Muscle of leg (tissue), 16 donors: ENCODE data around the gene XRCC1. TPM values are rescaled to one million over a fixed set of nuclear protein-coding genes. Genes with fewer than 3 reads are reported as not detected.

ENCODE experiments used
- DNase-seq: peaks from one replicate; pipeline ENCODE4 v3.0.0; 2013
- H3K27ac ChIP-seq: one replicate; pipeline ENCODE4 v1.5.1; 2013; ENCODE audit warnings: mild to moderate bottlenecking, low read length, control low read depth
- H3K27me3 ChIP-seq: one replicate; pipeline ENCODE4 v1.6.1; 2013; ENCODE audit warnings: low read length; ENCODE audit not compliant: control insufficient read depth, insufficient read depth
- H3K36me3 ChIP-seq: one replicate; pipeline ENCODE4 v1.6.1; 2013; ENCODE audit warnings: low read length; ENCODE audit not compliant: control insufficient read depth, insufficient read depth
- H3K4me1 ChIP-seq: one replicate; pipeline ENCODE4 v1.6.1; 2013; ENCODE audit warnings: low read length; ENCODE audit not compliant: control insufficient read depth, insufficient read depth
- H3K4me3 ChIP-seq: one replicate; pipeline ENCODE4 v1.5.1; 2013; ENCODE audit warnings: low read length, control low read depth
- H3K9me3 ChIP-seq: replicated peaks from 2 replicates; pipeline ENCODE4 v1.6.1; 2013; ENCODE audit warnings: low read depth, low read length; ENCODE audit not compliant: control insufficient read depth
- WGBS: methylation state at CpG from one replicate; pipeline ENCODE4 v1.1.5; 2013; ENCODE audit warnings: missing lambda C conversion rate; ENCODE audit not compliant: insufficient coverage; 5-methylcytosine and 5-hydroxymethylcytosine counted together
- long read RNA-seq, 11 donors: transcript quantifications; one replicate each; lab custom pipeline, GENCODE V29; 2026
- polyA plus RNA-seq, 8 donors: library from polyadenylated mRNA; unstranded; fragments of 120-200 nt; gene quantifications; one replicate each; pipeline versions ENCODE4 v1.2.1 to v1.2.3, GENCODE V29; 2013; ENCODE audit warnings: inconsistent platforms in 1 of 8, low replicate concordance in 1 of 8; ENCODE audit not compliant: insufficient read length in 8 of 8, insufficient read depth in 1 of 8
- total RNA-seq: library from RNA; stranded (reverse); fragments of 120-200 nt; gene quantifications from one replicate; pipeline ENCODE4 v1.2.4, GENCODE V29; 2013

Gene XRCC1
- total RNA-seq = 27.7 TPM
- polyA plus RNA-seq = 10 to 100 TPM; 28.4 to 42.5 (median 35.7) TPM
- long read RNA-seq, donor 1, partial matches to known transcripts = 0 of 1 reads
- long read RNA-seq, donor 1, other reads (novel, unspliced or antisense) = 0 of 1 reads
- long read RNA-seq, donor 2 = 0 reads
- long read RNA-seq, donor 3, transcript XRCC1-201 (17 exons, 2,802 nt) = major isoform, 6 of 7 reads
- long read RNA-seq, donor 3, partial matches to known transcripts = 0 of 7 reads
- long read RNA-seq, donor 3, other reads (novel, unspliced or antisense) = 0 of 7 reads
- long read RNA-seq, donor 4 = 0 reads
- long read RNA-seq, donor 5, partial matches to known transcripts = 0 of 4 reads
- long read RNA-seq, donor 5, other reads (novel, unspliced or antisense) = 0 of 4 reads
- long read RNA-seq, donor 6, partial matches to known transcripts = 7 of 16 reads
- long read RNA-seq, donor 6, other reads (novel, unspliced or antisense) = 6 of 16 reads
- long read RNA-seq, donor 7, partial matches to known transcripts = 0 of 4 reads
- long read RNA-seq, donor 7, other reads (novel, unspliced or antisense) = 0 of 4 reads
- long read RNA-seq, donor 8 = 0 reads
- long read RNA-seq, donor 9 = 0 reads
- long read RNA-seq, donor 10, partial matches to known transcripts = 5 of 6 reads
- long read RNA-seq, donor 10, other reads (novel, unspliced or antisense) = 0 of 6 reads
- long read RNA-seq, donor 11, partial matches to known transcripts = 0 of 1 reads
- long read RNA-seq, donor 11, other reads (novel, unspliced or antisense) = 0 of 1 reads

- 0% methylated on average over 21 of the region's 51 CpGs for WGBS
- H3K4me3 ChIP-seq = peak within 1 kb of the TSS; percentile 96
- H3K27ac ChIP-seq = peak within 1 kb of the TSS; percentile 92
- DNase-seq = peak; percentile 100
- peaks cover 20% of the 10 kb centered on the region for H3K4me1 ChIP-seq
- H3K36me3 ChIP-seq = peaks cover 20% of the 10 kb centered on the region
- no peaks in the 10 kb centered on the region for H3K27me3 ChIP-seq
- no peaks in the 10 kb centered on the region for H3K9me3 ChIP-seq
Observed at GRCh38 chr19:43575156-43575950, at the start of gene XRCC1, which contains the start of gene PINLYP. Gene XRCC1, minus strand, starts transcription at chr19:43575527. Its CDS starts 69 bp downstream, at chr19:43575458. Gene PINLYP, plus strand, starts transcription at chr19:43575801. Its CDS starts 1,391 bp downstream, at chr19:43577192.

- Histone ChIP-seq H3K36me3 (no peaks in the 10 kb centered on the region), H3K27ac (no peak overlapping the region), H3K9me3 (no peaks in the 10 kb centered on the region), H3K27me3 (no peaks in the 10 kb centered on the region), H3K4me3 (no peak overlapping the region), H3K4me1 (peaks cover 5% of the 10 kb centered on the region)
- WGBS = 17% methylated on average over 17 of the region's 30 CpGs
- peak; percentile 27 for DNase-seq
Observed at GRCh38 chr19:43624933-43625332, 49.6 kb upstream of the XRCC1 start.

- H3K9me3 ChIP-seq = no peaks in the 10 kb centered on the region
- no peaks in the 10 kb centered on the region for H3K36me3 ChIP-seq
- H3K27ac ChIP-seq = no peak overlapping the region
- DNase-seq = no peak
- no peaks in the 10 kb centered on the region for H3K27me3 ChIP-seq
- no peak overlapping the region for H3K4me3 ChIP-seq
- peaks cover 6% of the 10 kb centered on the region for H3K4me1 ChIP-seq
- 73% methylated on average over 33 of the region's 35 CpGs for WGBS
Observed at GRCh38 chr19:43623889-43624670, 48.8 kb upstream of the XRCC1 start.

- Histone ChIP-seq H3K9me3 (no peaks in the 10 kb centered on the region), H3K27ac (no peak overlapping the region), H3K36me3 (no peaks in the 10 kb centered on the region), H3K4me3 (no peak overlapping the region), H3K4me1 (peaks cover 12% of the 10 kb centered on the region), H3K27me3 (no peaks in the 10 kb centered on the region)
- no CpG with 5 or more reads among the region's 1 CpG for WGBS
- no peak for DNase-seq
Observed at GRCh38 chr19:43622956-43623355, 47.6 kb upstream of the XRCC1 start.

GRCh38 chr19:43622070-43622469, 46.7 kb upstream of the XRCC1 start:
- Histone ChIP-seq H3K36me3 (no peaks in the 10 kb centered on the region), H3K27me3 (no peaks in the 10 kb centered on the region), H3K27ac (no peak overlapping the region), H3K9me3 (no peaks in the 10 kb centered on the region), H3K4me3 (no peak overlapping the region), H3K4me1 (peaks cover 12% of the 10 kb centered on the region)
- 85% methylated on average over 3 of the region's 4 CpGs for WGBS
- no peak for DNase-seq

GRCh38 chr19:43620061-43621001, 45.0 kb upstream of the XRCC1 start:
- H3K4me1 ChIP-seq = peaks cover 12% of the 10 kb centered on the region
- 35% methylated on average over 15 of the region's 23 CpGs for WGBS
- H3K27ac ChIP-seq = peak overlapping the region; percentile 98
- peak overlapping the region; percentile 93 for H3K4me3 ChIP-seq
- no peaks in the 10 kb centered on the region for H3K36me3 ChIP-seq
- H3K9me3 ChIP-seq = no peaks in the 10 kb centered on the region
- DNase-seq = peak; percentile 32
- no peaks in the 10 kb centered on the region for H3K27me3 ChIP-seq

- Histone ChIP-seq H3K27ac (peak within 1 kb of the TSS; percentile 98), H3K4me3 (peak within 1 kb of the TSS; percentile 93), H3K9me3 (no peaks in the 10 kb centered on the region), H3K27me3 (no peaks in the 10 kb centered on the region), H3K36me3 (no peaks in the 10 kb centered on the region), H3K4me1 (peaks cover 12% of the 10 kb centered on the region)
- DNase-seq = peak; percentile 96
- under 1% methylated on average over 81 of the region's 81 CpGs for WGBS
Observed at GRCh38 chr19:43619262-43620060, 44.1 kb upstream of the XRCC1 start, which contains the start of gene ZNF428. Gene ZNF428, minus strand, starts transcription at chr19:43619629. Its CDS starts 5,325 bp downstream, at chr19:43614304.

GRCh38 chr19:43618921-43619261, 43.6 kb upstream of the XRCC1 start:
- Histone ChIP-seq H3K4me3 (peak overlapping the region; percentile 93), H3K4me1 (peaks cover 12% of the 10 kb centered on the region), H3K27me3 (no peaks in the 10 kb centered on the region), H3K9me3 (no peaks in the 10 kb centered on the region), H3K36me3 (peaks cover 4% of the 10 kb centered on the region), H3K27ac (peak overlapping the region; percentile 98)
- WGBS = 0% methylated on average over 13 of the region's 14 CpGs
- DNase-seq = no peak
